H1 (cell line): ENCODE results near the gene TMED4. TPM values are rescaled to one million over a fixed set of nuclear protein-coding genes. Genes with fewer than 3 reads are reported as not detected.

ENCODE experiments used
- CTCF ChIA-PET: fragments of 300-600 bp; sonication (Branson Sonifier 250); formaldehyde crosslinking; loops from one replicate; lab custom pipeline; 2021; ENCODE audit not compliant: partially characterized antibody; lab: Charles Lee
- POLR2A ChIA-PET: fragments of 300-600 bp; sonication (Branson Sonifier 250); formaldehyde crosslinking; loops from one replicate; lab custom pipeline; 2021; ENCODE audit warnings: inconsistent platforms; ENCODE audit not compliant: partially characterized antibody; lab: Charles Lee
- DNase-seq, 2 experiments: peaks; one replicate each; pipeline versions ENCODE4 v3.0.0 to v3.0.0-alpha.2; 2010 to 2022; ENCODE audit warnings: low spot score in 2 of 2, low read depth in 1 of 2, mixed read lengths in 1 of 2
- FAIRE-seq: peaks from 2 replicates; lab custom pipeline; 2011; peaks lifted over from hg19 to GRCh38; lab: Jason Lieb, UNC
- H2AFZ ChIP-seq: 2 replicates; pipeline ENCODE4 v1.8.1; 2012; ENCODE audit warnings: low read length, inconsistent platforms
- H2AK5ac ChIP-seq: 2 replicates; pipeline ENCODE4 v1.6.1; 2013; ENCODE audit warnings: low read depth, low read length
- H2BK120ac ChIP-seq: replicated peaks from 2 replicates; pipeline ENCODE3; 2013; ENCODE audit warnings: low read depth, low read length, inconsistent platforms
- H2BK12ac ChIP-seq: 2 replicates; pipeline ENCODE4 v1.6.1; 2013; ENCODE audit warnings: low read depth, low read length
- H2BK15ac ChIP-seq: 2 replicates; pipeline ENCODE4 v1.6.1; 2013; ENCODE audit warnings: low read length
- H2BK20ac ChIP-seq: 2 replicates; pipeline ENCODE4 v1.6.1; 2013; ENCODE audit warnings: low read length
- H2BK5ac ChIP-seq: 2 replicates; pipeline ENCODE4 v1.6.1; 2013; ENCODE audit warnings: low read depth, low read length
- H3K14ac ChIP-seq: 2 replicates; pipeline ENCODE4 v1.6.1; 2013; ENCODE audit warnings: inconsistent platforms; ENCODE audit not compliant: insufficient read length
- H3K18ac ChIP-seq: 2 replicates; pipeline ENCODE4 v1.6.1; 2013; ENCODE audit warnings: low read length; ENCODE audit errors: extremely low read depth
- H3K23ac ChIP-seq: 2 replicates; pipeline ENCODE4 v1.6.1; 2013; ENCODE audit warnings: inconsistent platforms; ENCODE audit not compliant: insufficient read length
- H3K23me2 ChIP-seq: 2 replicates; pipeline ENCODE4 v1.6.1; 2013; ENCODE audit warnings: low read depth, low read length
- H3K27ac ChIP-seq: 2 replicates; pipeline ENCODE4 v1.6.1; 2011; ENCODE audit warnings: low read depth, low read length, inconsistent platforms
- H3K27me3 ChIP-seq, 4 experiments: replicated peaks in 1 of 4; 1 replicate in 1 of 4; 2 replicates in 3 of 4; pipeline versions ENCODE4 v1.6.1 to v1.8.1; 2011 to 2013; ENCODE audit warnings: low read length in 3 of 4, mild to moderate bottlenecking in 3 of 4, inconsistent platforms in 2 of 4, mixed read lengths in 2 of 4, moderate library complexity in 1 of 4; ENCODE audit not compliant: control insufficient read depth in 3 of 4, insufficient read depth in 3 of 4; ENCODE audit errors: extremely low read depth in 1 of 4
- H3K36me3 ChIP-seq, 4 experiments: 2 replicates each; pipeline versions ENCODE4 v1.6.1 to v1.8.1; 2011 to 2013; ENCODE audit warnings: mild to moderate bottlenecking in 4 of 4, low read length in 3 of 4, moderate library complexity in 2 of 4, control low read depth in 1 of 4, inconsistent platforms in 1 of 4; ENCODE audit not compliant: insufficient read depth in 4 of 4, control insufficient read depth in 2 of 4
- H3K4ac ChIP-seq: replicated peaks from 2 replicates; pipeline ENCODE3; 2013; ENCODE audit warnings: low read length, low read depth, mixed read lengths, inconsistent platforms; ENCODE audit not compliant: insufficient read length
- H3K4me1 ChIP-seq, 4 experiments: replicated peaks in 1 of 4; 1 replicate in 1 of 4; 2 replicates in 3 of 4; pipeline versions ENCODE4 v1.6.1 to v1.8.1; 2011 to 2013; ENCODE audit warnings: low read length in 3 of 4, inconsistent platforms in 2 of 4, mixed read lengths in 1 of 4; ENCODE audit not compliant: insufficient read depth in 4 of 4, control insufficient read depth in 3 of 4
- H3K4me2 ChIP-seq, 2 experiments: 2 replicates each; pipeline versions ENCODE4 v1.6.1 to v1.8.1; 2011 to 2013; ENCODE audit warnings: low read depth in 2 of 2, low read length in 2 of 2, control low read depth in 1 of 2, inconsistent platforms in 1 of 2, mild to moderate bottlenecking in 1 of 2; ENCODE audit not compliant: insufficient read depth in 1 of 2
- H3K4me3 ChIP-seq, 4 experiments: fragments of 200-600, 300-600 bp in 1 of 4; sonication (generic), shearing (Covaris generic), sonication (Bioruptor Twin) in 1 of 4; 2 replicates each; pipeline versions ENCODE4 v1.5.1 to v1.8.1; 2011 to 2016; ENCODE audit warnings: low read length in 4 of 4, low read depth in 3 of 4, control low read depth in 2 of 4, inconsistent platforms in 2 of 4, mild to moderate bottlenecking in 2 of 4, mixed read lengths in 1 of 4, moderate library complexity in 1 of 4; ENCODE audit not compliant: insufficient read depth in 2 of 4; ENCODE audit errors: extremely low read depth in 1 of 4
- H3K56ac ChIP-seq: replicated peaks from 2 replicates; pipeline ENCODE3; 2013; ENCODE audit warnings: low read depth, mild to moderate bottlenecking, mixed read lengths, low read length, inconsistent platforms; ENCODE audit not compliant: insufficient read length
- H3K79me1 ChIP-seq: 2 replicates; pipeline ENCODE4 v1.6.1; 2013; ENCODE audit warnings: low read depth, low read length, control low read depth
- H3K79me2 ChIP-seq, 2 experiments: 2 replicates each; pipeline versions ENCODE4 v1.6.1 to v1.8.1; 2012 to 2013; ENCODE audit warnings: low read length in 2 of 2, mild to moderate bottlenecking in 2 of 2, inconsistent platforms in 1 of 2; ENCODE audit not compliant: insufficient read depth in 2 of 2, control insufficient read depth in 1 of 2
- H3K9ac ChIP-seq, 4 experiments: replicated peaks in 1 of 4; 1 replicate in 1 of 4; 2 replicates in 3 of 4; pipeline versions ENCODE4 v1.6.1 to v1.8.1; 2011 to 2013; ENCODE audit warnings: low read depth in 3 of 4, low read length in 3 of 4, control low read depth in 2 of 4, mild to moderate bottlenecking in 2 of 4, moderate library complexity in 2 of 4, inconsistent platforms in 1 of 4; ENCODE audit errors: extremely low read depth in 1 of 4
- H3K9me3 ChIP-seq, 2 experiments: 2 replicates each; pipeline versions ENCODE4 v1.6.1 to v1.8.1; 2012 to 2013; ENCODE audit warnings: mild to moderate bottlenecking in 2 of 2, moderate library complexity in 2 of 2, control low read depth in 1 of 2, inconsistent platforms in 1 of 2, low read depth in 1 of 2, low read length in 1 of 2, mixed read lengths in 1 of 2; ENCODE audit not compliant: insufficient read depth in 2 of 2
- H4K20me1 ChIP-seq, 2 experiments: replicated peaks in 1 of 2; 2 replicates each; pipeline versions ENCODE3 to v1.8.1; 2011 to 2013; ENCODE audit warnings: inconsistent platforms in 2 of 2, low read length in 2 of 2, mild to moderate bottlenecking in 1 of 2; ENCODE audit not compliant: insufficient read depth in 2 of 2, control insufficient read depth in 1 of 2
- H4K5ac ChIP-seq: 2 replicates; pipeline ENCODE4 v1.6.1; 2013; ENCODE audit warnings: low read length, low read depth, mixed read lengths, inconsistent platforms; ENCODE audit not compliant: insufficient read length
- H4K8ac ChIP-seq: 2 replicates; pipeline ENCODE4 v1.8.0; 2013; ENCODE audit warnings: mild to moderate bottlenecking, moderate library complexity, low read length, inconsistent platforms; ENCODE audit not compliant: insufficient read depth; ENCODE audit errors: extremely low read depth
- H4K91ac ChIP-seq: replicated peaks from 2 replicates; pipeline ENCODE3; 2013; ENCODE audit warnings: low read length, mixed read lengths, inconsistent platforms; ENCODE audit not compliant: insufficient read length
- POLR2A ChIP-seq, 2 experiments: IDR thresholded peaks; 1 replicate in 1 of 2; 2 replicates in 1 of 2; pipeline ENCODE4 v1.6.1; 2011; ENCODE audit warnings: low read depth in 2 of 2, low read length in 2 of 2, mild to moderate bottlenecking in 2 of 2; ENCODE audit errors: control extremely low read depth in 1 of 2
- TEAD4 ChIP-seq: IDR thresholded peaks from 2 replicates; pipeline ENCODE4 v1.6.1; 2012; ENCODE audit warnings: low read depth, low read length, inconsistent platforms, mixed read lengths
- WGBS, 2 experiments: shearing (Covaris generic) in 1 of 2; methylation state at CpG; one replicate each; pipeline versions ENCODE4 v1.1.6 to v1.1.7; 2013 to 2015; ENCODE audit warnings: low lambda C conversion rate in 2 of 2, mixed read lengths in 2 of 2, inconsistent platforms in 1 of 2, low coverage in 1 of 2, missing lambda C conversion rate in 1 of 2; ENCODE audit not compliant: insufficient replicate concordance in 2 of 2, insufficient coverage in 1 of 2, insufficient read length in 1 of 2; ENCODE audit errors: extremely low coverage in 1 of 2, missing lambda C conversion rate in 1 of 2; 5-methylcytosine and 5-hydroxymethylcytosine counted together
- polyA plus RNA-seq, 7 experiments: library from polyadenylated mRNA; depleted of rRNA in 3 of 7; stranded (reverse) in 5 of 7; unstranded in 2 of 7; fragments of >200 nt in 5 of 7; fragments of 200-250 nt in 2 of 7; gene quantifications; 1 replicate in 5 of 7; 2 replicates in 1 of 7; 4 replicates in 1 of 7; pipeline versions ENCODE4 v1.2.1 to v1.2.3, GENCODE V29; 2011 to 2013; ENCODE audit warnings: missing spikeins in 2 of 7, mixed read lengths in 2 of 7
- total RNA-seq: library from RNA; stranded (reverse); fragmentation: NEBNext Ultra II Directional; extraction: Animal tissue kit (Norgen Biotek cat#: 25700); gene quantifications from 2 replicates; pipeline ENCODE4 v1.2.1, GENCODE V29; 2021

TMED4 gene
- total and polyA plus RNA-seq, 2 of the 8 experiments (the other 6 are each of a cell fraction or from before 2014, with no cell fraction given) = 44.9 to 76.7 TPM

DNA sequence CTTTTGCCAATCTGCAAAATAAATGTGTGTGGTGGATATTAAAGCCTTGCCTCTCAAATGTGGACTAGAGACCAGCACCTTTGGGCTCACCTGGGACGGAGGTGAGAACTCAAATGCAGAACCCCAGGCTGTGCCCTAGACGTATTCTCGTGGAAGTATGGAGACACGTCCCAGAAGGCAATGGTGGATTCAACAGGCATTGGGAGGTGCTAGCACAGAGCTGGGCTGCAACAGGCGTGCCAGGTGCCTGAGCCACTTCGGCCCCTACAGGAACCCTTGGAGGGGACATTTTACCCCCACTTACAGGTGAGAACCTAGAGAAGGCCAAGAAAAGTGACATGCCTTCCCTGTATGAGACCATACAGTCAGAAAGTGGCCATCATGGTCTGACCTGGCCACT is 20.6 kb downstream of the TMED4 start:
- H3K27me3 ChIP-seq = no peaks in the 10 kb centered on the region; a peak in 1 of 7 replicates
- no peak overlapping the region for H2BK12ac ChIP-seq
- peaks cover 6 to 15% (median 12%) of the 10 kb centered on the region in 4 experiments; a peak in 7 of 8 replicates for H3K36me3 ChIP-seq
- no peak overlapping the region for H2AFZ ChIP-seq
- H3K23ac ChIP-seq = no peak overlapping the region
- no peaks in the 10 kb centered on the region; a peak in 1 of 7 replicates for H3K4me1 ChIP-seq
- no peaks in the 10 kb centered on the region for H3K79me1 ChIP-seq
- POLR2A ChIA-PET = interaction anchor here (1.2 to 8.3 kb wide), 9 partner anchors 10 to 113 kb away, joined by 3 to 89 read pairs (median 4); partner anchors contain the start of genes DDX56 and NUDCD3
- CTCF ChIA-PET = interaction anchor here (0.8 to 10.2 kb wide), 3 partner anchors 12 to 84 kb away, joined by 3 to 98 read pairs (median 4); partner anchors contain the start of gene NPC1L1
- H3K9me3 ChIP-seq = no peaks in the 10 kb centered on the region
- H3K9ac ChIP-seq = no peak overlapping the region
- no peak overlapping the region for H4K91ac ChIP-seq
- no peak overlapping the region for H3K18ac ChIP-seq
- no peak overlapping the region for H4K5ac ChIP-seq
- H2BK120ac ChIP-seq = no peak overlapping the region
- H3K27ac ChIP-seq = no peak overlapping the region
- H3K23me2 ChIP-seq = no peaks in the 10 kb centered on the region
- H3K56ac ChIP-seq = no peak overlapping the region
- no peak overlapping the region for H3K14ac ChIP-seq
- H3K4me2 ChIP-seq = no peak overlapping the region
- H2BK20ac ChIP-seq = no peak overlapping the region
- 84% methylated on average over 6 of the region's 6 CpGs; no CpG with 5 or more reads in 1 of the 2 experiments for WGBS, 2 experiments
- H2BK5ac ChIP-seq = no peak overlapping the region
- no peak overlapping the region for H4K8ac ChIP-seq
- TF ChIP-seq TEAD4 (no peak), POLR2A (IDR thresholded peaks at IDR 0.05; ENCODE audit: control extremely low read depth in 1 of 2, low read depth in 2 of 2, low read length in 2 of 2) (peak in 1 of 2 experiments; percentile 6; a peak in 1 of 3 replicates)
- H3K4ac ChIP-seq = no peak overlapping the region
- DNase-seq = no peak
- no peaks in the 10 kb centered on the region; a peak in 1 of 4 replicates for H3K79me2 ChIP-seq
- H4K20me1 ChIP-seq = peaks cover 0 to 12% of the 10 kb centered on the region in 2 experiments
- no peak for FAIRE-seq
- H2AK5ac ChIP-seq = no peak overlapping the region
- no peak overlapping the region for H3K4me3 ChIP-seq
- H2BK15ac ChIP-seq = no peak overlapping the region
